Ishikawa (cell line): ENCODE measurements around the gene PCNX3.

Source experiments
- CEBPB ChIP-seq: IDR thresholded peaks from 2 replicates; pipeline ENCODE4 v1.6.1; 2012
- CREB1 ChIP-seq: IDR thresholded peaks from 2 replicates; pipeline ENCODE4 v1.6.1; 2012; ENCODE audit warnings: low read depth
- EP300 ChIP-seq: IDR thresholded peaks from 2 replicates; pipeline ENCODE4 v1.6.1; 2012; ENCODE audit warnings: borderline replicate concordance
- MAX ChIP-seq: IDR thresholded peaks from 2 replicates; pipeline ENCODE4 v1.6.1; 2012
- NFIC ChIP-seq: IDR thresholded peaks from 2 replicates; pipeline ENCODE4 v1.6.1; 2012
- RAD21 ChIP-seq: IDR thresholded peaks from 2 replicates; pipeline ENCODE4 v1.6.1; 2012; ENCODE audit warnings: low read depth
- REST ChIP-seq: IDR thresholded peaks from 2 replicates; pipeline ENCODE4 v1.6.1; 2012; ENCODE audit warnings: low read depth, mild to moderate bottlenecking
- TAF1 ChIP-seq: IDR thresholded peaks from 2 replicates; pipeline ENCODE4 v1.6.1; 2012; ENCODE audit warnings: low read depth, mild to moderate bottlenecking
- TCF12 ChIP-seq: IDR thresholded peaks from 2 replicates; pipeline ENCODE4 v1.6.1; 2012; ENCODE audit warnings: low read depth
- USF1 ChIP-seq: IDR thresholded peaks from 2 replicates; pipeline ENCODE4 v1.6.1; 2012
- YY1 ChIP-seq: IDR thresholded peaks from 2 replicates; pipeline ENCODE4 v1.6.1; 2012; ENCODE audit warnings: low read depth
- ZBTB7A ChIP-seq: IDR thresholded peaks from 2 replicates; pipeline ENCODE4 v1.6.1; 2012; ENCODE audit warnings: low read depth

- TF ChIP-seq USF1 (no peak), RAD21 (no peak), TAF1 (no peak), ZBTB7A (no peak), YY1 (no peak), REST (no peak), TCF12 (no peak), EP300 (no peak), CEBPB (no peak), NFIC (no peak), MAX (no peak), CREB1 (no peak)
Measured at GRCh38 chr11:65586247-65586630, 29.3 kb upstream of the PCNX3 start.
